Omental fat pad (tissue), 4 donors: ENCODE results near the gene SDHAF1. TPM values are rescaled to one million over a fixed set of nuclear protein-coding genes. Genes with fewer than 3 reads are reported as not detected.
"Not testable (repeated sequence)": the region's sequence is repeated elsewhere in the genome, so short reads cannot be mapped to it uniquely, and the experiment has no call there.

Experiments
- ATAC-seq: fragments of 150-250 bp; one replicate; pipeline ENCODE4 v1.9.1; 2016; ENCODE audit warnings: mild to moderate bottlenecking, moderate library complexity; ENCODE audit not compliant: low FRiP score
- DNase-seq: peaks from one replicate; pipeline ENCODE4 v3.0.0-alpha.2; 2019; ENCODE audit warnings: low spot score
- total RNA-seq, 4 donors: library from RNA; depleted of rRNA; stranded (reverse); fragments of >200 nt; gene quantifications; one replicate each; pipeline ENCODE4 v1.1.0, GENCODE V29; 2016
- TF ChIP-seq, protein P1 (sequence below), 3 donors: fragments of 450-650 bp; IDR thresholded peaks; one replicate each; pipeline ENCODE4 v1.5.1; 2016 to 2017; ENCODE audit warnings: antibody characterized with exemption in 3 of 3, mild to moderate bottlenecking in 3 of 3, moderate library complexity in 2 of 3

SDHAF1 gene
- total RNA-seq, 4 donors from 2014 or later: 19.0 to 53.8 (median 32.2) TPM

DNA sequence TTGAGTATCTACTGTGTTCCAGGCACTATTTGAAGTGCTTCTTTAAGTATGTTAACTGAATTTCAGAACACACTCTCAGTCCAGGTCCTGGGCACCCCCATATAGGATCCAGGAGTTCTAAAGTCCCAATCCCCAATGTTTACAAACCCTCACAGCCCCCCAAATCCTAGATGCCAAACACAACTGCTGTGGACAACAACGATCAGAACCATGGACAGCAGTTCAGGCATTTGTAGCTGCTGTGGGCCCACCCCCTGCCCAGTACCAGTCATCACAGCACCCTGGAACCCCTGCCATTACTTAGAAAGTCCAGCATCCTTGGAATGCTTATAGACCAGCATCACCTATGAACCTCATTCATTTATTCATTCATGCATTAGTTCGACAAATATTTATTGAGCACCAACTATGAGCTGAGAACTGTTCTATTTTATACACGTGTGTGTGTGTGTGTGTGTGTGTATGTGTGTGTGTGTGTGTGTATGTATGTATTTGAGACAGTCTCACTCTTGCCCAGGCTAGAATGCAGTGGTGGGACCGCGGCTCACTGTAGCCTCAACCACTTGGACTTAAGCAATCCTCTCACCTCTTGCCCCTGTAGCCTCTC is 19.3 kb upstream of the SDHAF1 start:
- TF ChIP-seq, protein P1, sequence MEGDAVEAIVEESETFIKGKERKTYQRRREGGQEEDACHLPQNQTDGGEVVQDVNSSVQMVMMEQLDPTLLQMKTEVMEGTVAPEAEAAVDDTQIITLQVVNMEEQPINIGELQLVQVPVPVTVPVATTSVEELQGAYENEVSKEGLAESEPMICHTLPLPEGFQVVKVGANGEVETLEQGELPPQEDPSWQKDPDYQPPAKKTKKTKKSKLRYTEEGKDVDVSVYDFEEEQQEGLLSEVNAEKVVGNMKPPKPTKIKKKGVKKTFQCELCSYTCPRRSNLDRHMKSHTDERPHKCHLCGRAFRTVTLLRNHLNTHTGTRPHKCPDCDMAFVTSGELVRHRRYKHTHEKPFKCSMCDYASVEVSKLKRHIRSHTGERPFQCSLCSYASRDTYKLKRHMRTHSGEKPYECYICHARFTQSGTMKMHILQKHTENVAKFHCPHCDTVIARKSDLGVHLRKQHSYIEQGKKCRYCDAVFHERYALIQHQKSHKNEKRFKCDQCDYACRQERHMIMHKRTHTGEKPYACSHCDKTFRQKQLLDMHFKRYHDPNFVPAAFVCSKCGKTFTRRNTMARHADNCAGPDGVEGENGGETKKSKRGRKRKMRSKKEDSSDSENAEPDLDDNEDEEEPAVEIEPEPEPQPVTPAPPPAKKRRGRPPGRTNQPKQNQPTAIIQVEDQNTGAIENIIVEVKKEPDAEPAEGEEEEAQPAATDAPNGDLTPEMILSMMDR (IDR thresholded peaks at IDR 0.05): no peak
- ATAC-seq (no peak), DNase-seq (no peak)

- no peak for ATAC-seq
- DNase-seq: no peak
- TF ChIP-seq, protein P1 (IDR thresholded peaks at IDR 0.05): no peak
These were observed 17.4 kb upstream of the SDHAF1 start for GRCh38 chr19:35977446-35978222.

- TF ChIP-seq, protein P1 (IDR thresholded peaks at IDR 0.05): no peak
- no peak for ATAC-seq
These were observed 16.7 kb upstream of the SDHAF1 start for GRCh38 chr19:35978271-35978670.

GRCh38 chr19:35978832-35979365 is 16.1 kb upstream of the SDHAF1 start:
- no peak for DNase-seq
- ATAC-seq: no peak
- TF ChIP-seq, protein P1 (IDR thresholded peaks at IDR 0.05): no peak

More at GRCh38 chr19:35978271-35978670, 16.7 kb upstream of the SDHAF1 start:
- DNase-seq: no peak

GRCh38 chr19:35980997-35981396 is 14.0 kb upstream of the SDHAF1 start:
- not testable (repeated sequence) for DNase-seq

GRCh38 chr19:35983177-35983576 is 11.8 kb upstream of the SDHAF1 start:
- ATAC-seq (no peak), DNase-seq (no peak)
- TF ChIP-seq, protein P1 (IDR thresholded peaks at IDR 0.05): no peak

More at GRCh38 chr19:35980997-35981396, 14.0 kb upstream of the SDHAF1 start:
- ATAC-seq: not testable (repeated sequence)

DNA sequence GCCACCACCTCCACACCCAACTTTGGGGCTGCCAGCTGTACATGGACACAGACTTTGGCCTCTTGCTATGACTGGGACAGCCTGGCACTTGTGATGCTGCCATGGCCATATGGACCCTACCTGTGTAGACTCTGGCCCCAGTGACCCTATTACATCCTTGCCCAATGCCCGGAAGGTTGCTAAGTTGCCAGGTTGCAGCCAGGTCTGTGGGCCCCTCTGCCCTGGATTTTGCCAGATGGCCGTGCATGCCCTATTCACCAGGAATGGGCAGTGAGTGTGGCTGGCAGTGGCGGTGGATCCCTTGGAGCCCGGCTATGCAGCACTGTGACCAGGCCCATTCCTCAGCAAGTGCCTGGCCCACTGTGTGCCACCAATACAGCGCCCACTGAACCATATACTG is 8.9 kb upstream of the SDHAF1 start:
- TF ChIP-seq, protein P1 (IDR thresholded peaks at IDR 0.05): no peak
- no peak for ATAC-seq
- no peak for DNase-seq
